K562 (cell line): ENCODE data around the gene PCBP2. TPM values are rescaled to one million over a fixed set of nuclear protein-coding genes. Genes with fewer than 3 reads are reported as not detected.

Experiments used
- ATAC-seq: fragments of 200-7000 bp; cut with Tn5 transposase; 3 replicates; pipeline ENCODE4 v1.9.1; 2020; ENCODE audit warnings: moderate library complexity
- BruUV-seq: library from RNA; stranded (reverse); fragments of 400-500 nt; replicated peaks from 2 replicates; lab custom pipeline; 2021; lab: Mats Ljungman, UMichigan
- CTCF ChIA-PET: fragments of 300-600 bp; formaldehyde crosslinking; extraction: SDS; loops from one replicate; lab custom pipeline; 2021; ENCODE audit warnings: low intra/inter-chr PET ratio; lab: Yijun Ruan, JAX
- POLR2A ChIA-PET: fragments of 300-600, 350-650 bp; sonication (Branson Sonifier 250); formaldehyde crosslinking; extraction: SDS; loops from one replicate; lab custom pipeline; 2021; ENCODE audit warnings: antibody characterized with exemption, inconsistent platforms; lab: Yijun Ruan, JAX
- DNase-seq, 4 experiments: peaks; one replicate each; pipeline versions ENCODE4 v3.0.0 to v3.0.0-alpha.2; 2011 to 2018; ENCODE audit warnings: low spot score in 3 of 4, mixed read lengths in 3 of 4; ENCODE audit errors: extremely low read depth in 1 of 4
- FAIRE-seq: peaks from 2 replicates; lab custom pipeline; 2011; peaks lifted over from hg19 to GRCh38; lab: Jason Lieb, UNC
- H2AFZ ChIP-seq: 2 replicates; pipeline ENCODE4 v1.6.0; 2011; ENCODE audit warnings: low read depth, low read length, control low read depth, inconsistent platforms
- H3K27ac ChIP-seq: fragments of 200-600 bp; 3 replicates; pipeline ENCODE4 v1.8.0; 2011; ENCODE audit warnings: low read depth, mild to moderate bottlenecking, control low read depth, inconsistent platforms, low read length, moderate library complexity, mixed read lengths; ENCODE audit errors: extremely low read depth
- H3K27me3 ChIP-seq, 2 experiments: fragments of 300-600 bp in 1 of 2; 2 replicates in 1 of 2; 3 replicates in 1 of 2; pipeline versions ENCODE4 v1.6.0 to v1.8.0; 2011; ENCODE audit warnings: inconsistent platforms in 2 of 2, low read length in 2 of 2, mild to moderate bottlenecking in 1 of 2, mixed read lengths in 1 of 2, moderate library complexity in 1 of 2; ENCODE audit not compliant: control insufficient read depth in 2 of 2, insufficient read depth in 2 of 2
- H3K36me3 ChIP-seq: fragments of 300-600 bp; 3 replicates; pipeline ENCODE4 v1.8.0; 2011; ENCODE audit warnings: mild to moderate bottlenecking, low read length, inconsistent platforms; ENCODE audit not compliant: control insufficient read depth, insufficient read depth
- H3K4me1 ChIP-seq, 2 experiments: fragments of 200-600 bp in 1 of 2; replicated peaks in 1 of 2; 2 replicates in 1 of 2; 3 replicates in 1 of 2; pipeline versions ENCODE4 v1.5.1 to v1.8.0; 2011; ENCODE audit warnings: inconsistent platforms in 2 of 2, low read length in 2 of 2, mild to moderate bottlenecking in 1 of 2, mixed read lengths in 1 of 2, moderate library complexity in 1 of 2; ENCODE audit not compliant: control insufficient read depth in 2 of 2, insufficient read depth in 2 of 2
- H3K4me2 ChIP-seq: 2 replicates; pipeline ENCODE4 v1.6.1; 2011; ENCODE audit warnings: low read length, control low read depth, inconsistent platforms, mixed read lengths; ENCODE audit not compliant: insufficient read depth
- H3K4me3 ChIP-seq: fragments of 200-600 bp; sonication (generic), shearing (Covaris generic); 2 replicates; pipeline ENCODE4 v1.5.1; 2016; ENCODE audit warnings: control low read depth, inconsistent platforms
- H3K79me2 ChIP-seq: fragments of 200-600 bp; 3 replicates; pipeline ENCODE4 v1.8.0; 2011; ENCODE audit warnings: low read length, inconsistent platforms; ENCODE audit not compliant: control insufficient read depth, insufficient read depth
- H3K9ac ChIP-seq, 2 experiments: 2 replicates each; pipeline versions ENCODE4 v1.6.0 to v1.6.1; 2011; ENCODE audit warnings: low read depth in 2 of 2, low read length in 2 of 2, control low read depth in 1 of 2, inconsistent platforms in 1 of 2, mild to moderate bottlenecking in 1 of 2, mixed read lengths in 1 of 2; ENCODE audit not compliant: insufficient read depth in 1 of 2
- H3K9me1 ChIP-seq: one replicate; pipeline ENCODE4 v1.6.0; 2011; ENCODE audit warnings: inconsistent platforms, mild to moderate bottlenecking, low read length, moderate library complexity; ENCODE audit not compliant: control insufficient read depth, insufficient read depth
- H3K9me3 ChIP-seq: replicated peaks from 2 replicates; pipeline ENCODE4 v1.5.1; 2011; ENCODE audit warnings: low read depth, low read length, inconsistent platforms; ENCODE audit not compliant: control insufficient read depth, insufficient read depth
- H4K20me1 ChIP-seq: replicated peaks from 2 replicates; pipeline ENCODE4 v1.6.1; 2011; ENCODE audit warnings: low read length, inconsistent platforms, mixed read lengths; ENCODE audit not compliant: control insufficient read depth, insufficient read depth
- C11orf30 ChIP-seq: fragments of 450-650 bp; IDR thresholded peaks from 2 replicates; pipeline ENCODE4 v1.6.1; 2016; ENCODE audit warnings: low read depth, mild to moderate bottlenecking
- POLR2AphosphoS2 ChIP-seq: IDR thresholded peaks from 2 replicates; pipeline ENCODE4 v1.6.1; 2012; ENCODE audit warnings: low read length, improper control_type of control experiment
- POLR2AphosphoS5 ChIP-seq: IDR thresholded peaks from 2 replicates; pipeline ENCODE4 v1.6.1; 2011; ENCODE audit warnings: mild to moderate bottlenecking, low read depth, low read length, moderate library complexity; ENCODE audit not compliant: control insufficient read depth, insufficient read depth
- WGBS: fragments of 100-300 bp; shearing (Covaris generic); methylation state at CpG from one replicate; pipeline ENCODE4 v1.1.6; 2016; ENCODE audit warnings: low coverage, mixed read lengths; ENCODE audit not compliant: insufficient coverage; ENCODE audit errors: missing lambda C conversion rate; 5-methylcytosine and 5-hydroxymethylcytosine counted together
- in situ Hi-C: fragments of 300-500 bp; cut with MboI; formaldehyde crosslinking; loops from 4 replicates; pipeline ENCODE4 v1.15.0; 2018; ENCODE audit warnings: inconsistent platforms, mixed read lengths
- intact Hi-C: fragments of 100-400 bp; cut with micrococcal nuclease; formaldehyde crosslinking; loops from 2 replicates; pipeline ENCODE4 v1.14.2; 2022
- polyA plus RNA-seq, 8 experiments: library from polyadenylated mRNA; depleted of rRNA in 4 of 8; stranded (reverse) in 5 of 8; unstranded in 3 of 8; fragments of >200 nt; fragmentation: Nextera tagmentation in 2 of 8; fragmentation: Illumina TruSeq in 1 of 8; extraction: Ambion mirVana in 2 of 8; extraction: Trizol in 1 of 8; gene quantifications; 2 replicates each; pipeline versions ENCODE4 v1.2.1 to v1.2.3, GENCODE V29; 2011 to 2014; ENCODE audit warnings: inconsistent platforms in 1 of 8, missing spikeins in 1 of 8
- total RNA-seq, 7 experiments: library from RNA; depleted of rRNA in 6 of 7; stranded (reverse); fragments of >200 nt in 6 of 7; fragmentation: Illumina TruSeq in 2 of 7; extraction: Trizol in 2 of 7; gene quantifications; 2 replicates each; pipeline versions ENCODE4 v1.2.1 to v1.2.3, GENCODE V29; 2011 to 2021; ENCODE audit warnings: low replicate concordance in 1 of 7

Gene PCBP2
- total and polyA plus RNA-seq, 9 of the 15 experiments (the other 6 are each of a cell fraction or from before 2014, with no cell fraction given), result 137 to 831 (median 328) TPM

DNA sequence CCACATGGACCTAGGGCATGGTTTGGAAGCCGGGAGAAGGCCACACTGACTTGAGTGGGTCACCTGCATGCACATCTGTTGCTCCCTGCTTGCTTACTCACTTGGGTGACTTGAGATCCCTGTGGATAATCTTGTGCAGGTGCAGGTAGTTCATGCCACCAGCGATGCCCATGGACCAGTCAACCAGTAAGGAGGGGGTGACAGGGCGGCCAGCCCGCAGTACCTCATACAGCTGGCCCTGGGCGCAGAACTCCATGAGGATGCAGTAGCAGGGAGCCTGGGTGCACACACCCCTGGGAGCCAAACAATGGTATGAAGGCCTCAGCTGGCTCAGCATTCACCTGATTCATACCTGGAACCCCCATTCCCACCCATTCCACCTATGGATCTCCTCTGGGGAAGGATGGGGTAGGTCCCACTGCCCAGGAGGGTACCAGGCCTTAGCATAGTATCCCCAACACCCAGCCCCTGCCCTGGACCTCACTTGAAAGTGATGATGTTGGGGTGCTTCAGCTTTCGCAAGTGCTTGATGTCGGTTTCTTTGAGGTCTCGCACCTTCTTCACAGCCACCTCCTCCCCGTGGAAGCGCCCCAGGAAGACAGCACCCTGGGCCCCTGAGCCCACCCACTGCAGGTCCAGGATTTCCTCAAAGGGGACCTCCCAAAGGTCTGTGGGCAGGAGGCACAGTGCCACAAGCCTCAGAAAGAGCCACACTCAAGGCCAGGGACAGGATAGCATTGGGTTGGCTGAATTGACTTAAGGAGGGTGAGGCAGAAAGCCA lies 34.2 kb downstream of the PCBP2 start:
- POLR2A ChIA-PET, result interaction anchor here (0.5 to 7.1 kb wide), 4 partner anchors 8 to 177 kb away, joined by 3 to 99 read pairs (median 4); partner anchors contain the start of gene TARBP2
- no TSS peak for BruUV-seq
- Histone ChIP-seq H4K20me1 (peaks cover 8% of the 10 kb centered on the region), H3K36me3 (peaks cover 62% of the 10 kb centered on the region), H3K4me1 (peaks cover 0 to 15% of the 10 kb centered on the region in 2 experiments; a peak in 1 of 5 replicates), H3K27ac (no peak overlapping the region), H3K79me2 (0 out of 3 replicates have a peak, but pooled peaks cover 3% of the 10 kb centered on the region), H2AFZ (no peak overlapping the region), H3K9me3 (no peaks in the 10 kb centered on the region)
- in situ Hi-C loops, result no loop called here
- CTCF ChIA-PET, result no interaction called here
- WGBS, result 91% methylated on average over 10 of the region's 10 CpGs
- DNase-seq, result no peak
- 0 out of 2 replicates have a peak, but pooled peaks have one; percentile 4 for TF ChIP-seq POLR2AphosphoS5
- no peak for TF ChIP-seq C11orf30
- peak; percentile 36; the same call in 1 of the 2 replicates for TF ChIP-seq POLR2AphosphoS2
- TF ChIP-seq, all 486 proteins: peak for 2
- Histone ChIP-seq H3K9ac (no peak overlapping the region), H3K27me3 (no peaks in the 10 kb centered on the region), H3K4me3 (no peak overlapping the region), H3K9me1 (peaks cover 3% of the 10 kb centered on the region), H3K4me2 (no peak overlapping the region)
- no peak for ATAC-seq
- intact Hi-C loops, result no loop called here
- FAIRE-seq, result no peak
